H9 (cell line): ENCODE measurements around the gene ZRANB3. TPM values are rescaled to one million over a fixed set of nuclear protein-coding genes. Genes with fewer than 3 reads are reported as not detected.

Experiments
- DNase-seq: peaks from one replicate; pipeline ENCODE4 v3.0.0-alpha.2; 2017
- H2AFZ ChIP-seq: one replicate; pipeline ENCODE4 v1.6.1; 2013; ENCODE audit warnings: mild to moderate bottlenecking, low read length, control low read depth, moderate library complexity
- H2AK5ac ChIP-seq: 2 replicates; pipeline ENCODE4 v1.6.1; 2013; ENCODE audit warnings: low read length, control low read depth, mixed read lengths; ENCODE audit not compliant: insufficient read length
- H2BK120ac ChIP-seq: one replicate; pipeline ENCODE4 v1.6.1; 2013; ENCODE audit warnings: low read depth, mild to moderate bottlenecking, low read length, control low read depth, inconsistent platforms; ENCODE audit not compliant: poor library complexity, severe bottlenecking
- H2BK12ac ChIP-seq: 2 replicates; pipeline ENCODE4 v1.6.1; 2013; ENCODE audit warnings: low read length, control low read depth, mixed read lengths, low read depth; ENCODE audit not compliant: insufficient read length
- H2BK15ac ChIP-seq: 2 replicates; pipeline ENCODE4 v1.6.1; 2013; ENCODE audit warnings: low read depth, low read length, control low read depth
- H2BK20ac ChIP-seq: one replicate; pipeline ENCODE4 v1.6.1; 2013; ENCODE audit warnings: low read depth, mild to moderate bottlenecking, low read length, control low read depth, inconsistent platforms; ENCODE audit not compliant: poor library complexity, severe bottlenecking
- H2BK5ac ChIP-seq: 2 replicates; pipeline ENCODE4 v1.6.1; 2013; ENCODE audit warnings: low read length, control low read depth, mixed read lengths; ENCODE audit not compliant: insufficient read length
- H3K14ac ChIP-seq: 2 replicates; pipeline ENCODE4 v1.6.1; 2013; ENCODE audit warnings: low read length, control low read depth; ENCODE audit not compliant: insufficient read depth
- H3K18ac ChIP-seq: 2 replicates; pipeline ENCODE4 v1.6.1; 2013; ENCODE audit warnings: low read depth, mild to moderate bottlenecking, mixed read lengths, low read length, control low read depth; ENCODE audit not compliant: insufficient read length
- H3K23ac ChIP-seq: 2 replicates; pipeline ENCODE4 v1.6.1; 2013; ENCODE audit warnings: low read length, control low read depth, mixed read lengths, low read depth; ENCODE audit not compliant: insufficient read length
- H3K23me2 ChIP-seq: 2 replicates; pipeline ENCODE4 v1.6.1; 2013; ENCODE audit warnings: low read depth, mild to moderate bottlenecking, mixed read lengths, low read length, control low read depth; ENCODE audit not compliant: insufficient read length, poor library complexity, severe bottlenecking
- H3K27ac ChIP-seq: 2 replicates; pipeline ENCODE4 v1.5.1; 2013; ENCODE audit warnings: low read length, control low read depth, mixed read lengths, low read depth; ENCODE audit not compliant: insufficient read length
- H3K27me3 ChIP-seq: 2 replicates; pipeline ENCODE4 v1.6.1; 2013; ENCODE audit warnings: low read length, control low read depth, inconsistent platforms; ENCODE audit not compliant: insufficient read depth
- H3K4ac ChIP-seq: 2 replicates; pipeline ENCODE4 v1.6.1; 2013; ENCODE audit warnings: low read depth, mild to moderate bottlenecking, control low read depth, inconsistent platforms, low read length, moderate library complexity
- H3K4me1 ChIP-seq: 2 replicates; pipeline ENCODE4 v1.6.1; 2013; ENCODE audit warnings: low read length, control low read depth, inconsistent platforms; ENCODE audit not compliant: insufficient read depth
- H3K4me2 ChIP-seq: 2 replicates; pipeline ENCODE4 v1.6.1; 2013; ENCODE audit warnings: low read length, control low read depth, mixed read lengths; ENCODE audit not compliant: insufficient read length, insufficient read depth
- H3K56ac ChIP-seq: 2 replicates; pipeline ENCODE4 v1.6.1; 2013; ENCODE audit warnings: low read depth, mild to moderate bottlenecking, mixed read lengths, low read length, control low read depth; ENCODE audit not compliant: insufficient read length
- H3K79me1 ChIP-seq: 2 replicates; pipeline ENCODE4 v1.6.1; 2013; ENCODE audit warnings: low read depth, mild to moderate bottlenecking, moderate library complexity, low read length, control low read depth, inconsistent platforms; ENCODE audit not compliant: insufficient read depth, poor library complexity, severe bottlenecking
- H3K79me2 ChIP-seq: 2 replicates; pipeline ENCODE4 v1.6.1; 2013; ENCODE audit warnings: low read length, control low read depth, inconsistent platforms; ENCODE audit not compliant: insufficient read depth
- H3K9ac ChIP-seq: 2 replicates; pipeline ENCODE4 v1.6.1; 2013; ENCODE audit warnings: low read length, control low read depth, mixed read lengths; ENCODE audit not compliant: insufficient read length; ENCODE audit errors: extremely low read depth
- H3K9me3 ChIP-seq: one replicate; pipeline ENCODE4 v1.6.1; 2013; ENCODE audit warnings: low read depth, low read length, inconsistent platforms; ENCODE audit not compliant: control insufficient read depth
- H3T11ph ChIP-seq: one replicate; pipeline ENCODE4 v1.6.1; 2013; ENCODE audit warnings: mild to moderate bottlenecking, low read length, control low read depth, inconsistent platforms
- H4K20me1 ChIP-seq: one replicate; pipeline ENCODE4 v1.6.1; 2013; ENCODE audit not compliant: control insufficient read depth, insufficient read length, insufficient read depth
- H4K5ac ChIP-seq: 2 replicates; pipeline ENCODE4 v1.6.1; 2013; ENCODE audit warnings: low read depth, mild to moderate bottlenecking, mixed read lengths, low read length, control low read depth; ENCODE audit not compliant: insufficient read length
- H4K8ac ChIP-seq: replicated peaks from 2 replicates; pipeline ENCODE4 v1.6.1; 2013; ENCODE audit warnings: low read length, control low read depth, mixed read lengths, low read depth; ENCODE audit not compliant: insufficient read length
- H4K91ac ChIP-seq: 2 replicates; pipeline ENCODE4 v1.6.1; 2013; ENCODE audit warnings: low read depth, mild to moderate bottlenecking, moderate library complexity, mixed read lengths, low read length, control low read depth; ENCODE audit not compliant: insufficient read length
- H3K27ac Mint-ChIP-seq, 3 experiments: 2 replicates in 2 of 3; 3 replicates in 1 of 3; pipeline ENCODE4 v1.8.0; 2020 to 2021; ENCODE audit warnings: mixed read lengths in 3 of 3, mild to moderate bottlenecking in 1 of 3, moderate library complexity in 1 of 3
- H3K27me3 Mint-ChIP-seq: 2 replicates; pipeline ENCODE4 v1.8.0; 2021; ENCODE audit warnings: low read depth, mild to moderate bottlenecking, moderate library complexity, mixed read lengths
- H3K36me3 Mint-ChIP-seq, 3 experiments: 2 replicates in 2 of 3; 3 replicates in 1 of 3; pipeline ENCODE4 v1.8.0; 2020 to 2021; ENCODE audit warnings: low read depth in 3 of 3, mixed read lengths in 3 of 3; ENCODE audit not compliant: insufficient read depth in 1 of 3
- H3K4me1 Mint-ChIP-seq, 2 experiments: 2 replicates each; pipeline ENCODE4 v1.8.0; 2020; ENCODE audit warnings: mixed read lengths in 2 of 2
- H3K4me3 Mint-ChIP-seq, 2 experiments: 2 replicates in 1 of 2; 3 replicates in 1 of 2; pipeline ENCODE4 v1.8.0; 2020 to 2021; ENCODE audit warnings: mild to moderate bottlenecking in 2 of 2, mixed read lengths in 2 of 2, moderate library complexity in 1 of 2
- H3K9me3 Mint-ChIP-seq, 2 experiments: 2 replicates in 1 of 2; 3 replicates in 1 of 2; pipeline ENCODE4 v1.8.0; 2020; ENCODE audit warnings: mild to moderate bottlenecking in 2 of 2, mixed read lengths in 2 of 2, moderate library complexity in 1 of 2
- WGBS: extraction: QIAGEN DNeasy Blood & Tissue Kit; methylation state at CpG from one replicate; pipeline ENCODE4 v1.1.7; 2013; ENCODE audit warnings: missing lambda C conversion rate, low lambda C conversion rate, mixed read lengths; ENCODE audit not compliant: insufficient read length; ENCODE audit errors: extremely low coverage; 5-methylcytosine and 5-hydroxymethylcytosine counted together
- total RNA-seq: library from RNA; stranded (reverse); gene quantifications from 2 replicates; pipeline ENCODE4 v1.2.1, GENCODE V29; 2021
- TF ChIP-seq, protein P1 (sequence below): fragments of 200-600 bp; sonication (generic); conservative IDR thresholded peaks from 3 replicates; pipeline ENCODE4 v1.8.0; 2021; ENCODE audit warnings: antibody characterized with exemption, mild to moderate bottlenecking

The ZRANB3 gene
- total RNA-seq, 1 experiment from 2014 or later, result 16.7 TPM

GRCh38 chr2:135373702-135374101 is 157.3 kb downstream of the ZRANB3 start:
- H3K27me3 Mint-ChIP-seq, result no peaks in the 10 kb centered on the region
- no peak overlapping the region for H2AK5ac ChIP-seq
- H2AFZ ChIP-seq, result no peak overlapping the region
- H3K4ac ChIP-seq, result no peak overlapping the region
- H4K8ac ChIP-seq, result no peak overlapping the region
- no peak overlapping the region for H3K27ac ChIP-seq
- H3K23me2 ChIP-seq, result no peaks in the 10 kb centered on the region
- H4K5ac ChIP-seq, result no peak overlapping the region
- H3K27me3 ChIP-seq, result no peaks in the 10 kb centered on the region
- H3K9me3 ChIP-seq, result no peaks in the 10 kb centered on the region
- H2BK5ac ChIP-seq, result no peak overlapping the region
- H2BK15ac ChIP-seq, result no peak overlapping the region
- no peak overlapping the region; a peak in 1 of 7 replicates for H3K27ac Mint-ChIP-seq
- no peak overlapping the region for H3K56ac ChIP-seq
- H3K4me1 ChIP-seq, result no peaks in the 10 kb centered on the region; the same call in 1 of the 2 replicates
- no peak overlapping the region for H2BK120ac ChIP-seq
- H3T11ph ChIP-seq, result no peak overlapping the region
- peaks cover 4 to 22% (median 15%) of the 10 kb centered on the region in 3 experiments; a peak in 6 of 7 replicates for H3K36me3 Mint-ChIP-seq
- H3K18ac ChIP-seq, result no peak overlapping the region
- no peaks in the 10 kb centered on the region for H3K79me2 ChIP-seq
- TF ChIP-seq, protein P1, sequence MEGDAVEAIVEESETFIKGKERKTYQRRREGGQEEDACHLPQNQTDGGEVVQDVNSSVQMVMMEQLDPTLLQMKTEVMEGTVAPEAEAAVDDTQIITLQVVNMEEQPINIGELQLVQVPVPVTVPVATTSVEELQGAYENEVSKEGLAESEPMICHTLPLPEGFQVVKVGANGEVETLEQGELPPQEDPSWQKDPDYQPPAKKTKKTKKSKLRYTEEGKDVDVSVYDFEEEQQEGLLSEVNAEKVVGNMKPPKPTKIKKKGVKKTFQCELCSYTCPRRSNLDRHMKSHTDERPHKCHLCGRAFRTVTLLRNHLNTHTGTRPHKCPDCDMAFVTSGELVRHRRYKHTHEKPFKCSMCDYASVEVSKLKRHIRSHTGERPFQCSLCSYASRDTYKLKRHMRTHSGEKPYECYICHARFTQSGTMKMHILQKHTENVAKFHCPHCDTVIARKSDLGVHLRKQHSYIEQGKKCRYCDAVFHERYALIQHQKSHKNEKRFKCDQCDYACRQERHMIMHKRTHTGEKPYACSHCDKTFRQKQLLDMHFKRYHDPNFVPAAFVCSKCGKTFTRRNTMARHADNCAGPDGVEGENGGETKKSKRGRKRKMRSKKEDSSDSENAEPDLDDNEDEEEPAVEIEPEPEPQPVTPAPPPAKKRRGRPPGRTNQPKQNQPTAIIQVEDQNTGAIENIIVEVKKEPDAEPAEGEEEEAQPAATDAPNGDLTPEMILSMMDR, result no peak
- no CpG with 5 or more reads among the region's 4 CpGs for WGBS
- no peak overlapping the region for H2BK20ac ChIP-seq
- no peak overlapping the region for H3K4me3 Mint-ChIP-seq
- no peaks in the 10 kb centered on the region for H4K20me1 ChIP-seq
- H3K4me2 ChIP-seq, result no peak overlapping the region
- H3K79me1 ChIP-seq, result no peaks in the 10 kb centered on the region
- no peak for DNase-seq
- H3K4me1 Mint-ChIP-seq, result peaks cover 18 to 20% of the 10 kb centered on the region in 2 experiments
- H3K14ac ChIP-seq, result no peak overlapping the region
- no peak overlapping the region for H4K91ac ChIP-seq
- no peak overlapping the region for H2BK12ac ChIP-seq
- H3K9me3 Mint-ChIP-seq, result peaks cover 8 to 12% of the 10 kb centered on the region in 2 experiments; a peak in 4 of 5 replicates
- H3K23ac ChIP-seq, result no peak overlapping the region
- H3K9ac ChIP-seq, result no peak overlapping the region
